K562 (cell line): ENCODE results near the gene CCNY. TPM values are rescaled to one million over a fixed set of nuclear protein-coding genes. Genes with fewer than 3 reads are reported as not detected.

Source experiments
- ATAC-seq: fragments of 200-7000 bp; cut with Tn5 transposase; 3 replicates; pipeline ENCODE4 v1.9.1; 2020; ENCODE audit warnings: moderate library complexity
- BruUV-seq: library from RNA; stranded (reverse); fragments of 400-500 nt; replicated peaks from 2 replicates; lab custom pipeline; 2021; lab: Mats Ljungman, UMichigan
- CTCF ChIA-PET: fragments of 300-600 bp; formaldehyde crosslinking; extraction: SDS; loops from one replicate; lab custom pipeline; 2021; ENCODE audit warnings: low intra/inter-chr PET ratio; lab: Yijun Ruan, JAX
- POLR2A ChIA-PET: fragments of 300-600, 350-650 bp; sonication (Branson Sonifier 250); formaldehyde crosslinking; extraction: SDS; loops from one replicate; lab custom pipeline; 2021; ENCODE audit warnings: antibody characterized with exemption, inconsistent platforms; lab: Yijun Ruan, JAX
- DNase-seq, 4 experiments: peaks; one replicate each; pipeline versions ENCODE4 v3.0.0 to v3.0.0-alpha.2; 2011 to 2018; ENCODE audit warnings: low spot score in 3 of 4, mixed read lengths in 3 of 4; ENCODE audit errors: extremely low read depth in 1 of 4
- FAIRE-seq: peaks from 2 replicates; lab custom pipeline; 2011; peaks lifted over from hg19 to GRCh38; lab: Jason Lieb, UNC
- H2AFZ ChIP-seq: 2 replicates; pipeline ENCODE4 v1.6.0; 2011; ENCODE audit warnings: low read depth, low read length, control low read depth, inconsistent platforms
- H3K27ac ChIP-seq: fragments of 200-600 bp; 3 replicates; pipeline ENCODE4 v1.8.0; 2011; ENCODE audit warnings: low read depth, mild to moderate bottlenecking, control low read depth, inconsistent platforms, low read length, moderate library complexity, mixed read lengths; ENCODE audit errors: extremely low read depth
- H3K27me3 ChIP-seq, 2 experiments: fragments of 300-600 bp in 1 of 2; 2 replicates in 1 of 2; 3 replicates in 1 of 2; pipeline versions ENCODE4 v1.6.0 to v1.8.0; 2011; ENCODE audit warnings: inconsistent platforms in 2 of 2, low read length in 2 of 2, mild to moderate bottlenecking in 1 of 2, mixed read lengths in 1 of 2, moderate library complexity in 1 of 2; ENCODE audit not compliant: control insufficient read depth in 2 of 2, insufficient read depth in 2 of 2
- H3K36me3 ChIP-seq: fragments of 300-600 bp; 3 replicates; pipeline ENCODE4 v1.8.0; 2011; ENCODE audit warnings: mild to moderate bottlenecking, low read length, inconsistent platforms; ENCODE audit not compliant: control insufficient read depth, insufficient read depth
- H3K4me1 ChIP-seq, 2 experiments: fragments of 200-600 bp in 1 of 2; replicated peaks in 1 of 2; 2 replicates in 1 of 2; 3 replicates in 1 of 2; pipeline versions ENCODE4 v1.5.1 to v1.8.0; 2011; ENCODE audit warnings: inconsistent platforms in 2 of 2, low read length in 2 of 2, mild to moderate bottlenecking in 1 of 2, mixed read lengths in 1 of 2, moderate library complexity in 1 of 2; ENCODE audit not compliant: control insufficient read depth in 2 of 2, insufficient read depth in 2 of 2
- H3K4me2 ChIP-seq: 2 replicates; pipeline ENCODE4 v1.6.1; 2011; ENCODE audit warnings: low read length, control low read depth, inconsistent platforms, mixed read lengths; ENCODE audit not compliant: insufficient read depth
- H3K4me3 ChIP-seq: fragments of 200-600 bp; sonication (generic), shearing (Covaris generic); 2 replicates; pipeline ENCODE4 v1.5.1; 2016; ENCODE audit warnings: control low read depth, inconsistent platforms
- H3K79me2 ChIP-seq: fragments of 200-600 bp; 3 replicates; pipeline ENCODE4 v1.8.0; 2011; ENCODE audit warnings: low read length, inconsistent platforms; ENCODE audit not compliant: control insufficient read depth, insufficient read depth
- H3K9ac ChIP-seq, 2 experiments: 2 replicates each; pipeline versions ENCODE4 v1.6.0 to v1.6.1; 2011; ENCODE audit warnings: low read depth in 2 of 2, low read length in 2 of 2, control low read depth in 1 of 2, inconsistent platforms in 1 of 2, mild to moderate bottlenecking in 1 of 2, mixed read lengths in 1 of 2; ENCODE audit not compliant: insufficient read depth in 1 of 2
- H3K9me1 ChIP-seq: one replicate; pipeline ENCODE4 v1.6.0; 2011; ENCODE audit warnings: inconsistent platforms, mild to moderate bottlenecking, low read length, moderate library complexity; ENCODE audit not compliant: control insufficient read depth, insufficient read depth
- H3K9me3 ChIP-seq: replicated peaks from 2 replicates; pipeline ENCODE4 v1.5.1; 2011; ENCODE audit warnings: low read depth, low read length, inconsistent platforms; ENCODE audit not compliant: control insufficient read depth, insufficient read depth
- H4K20me1 ChIP-seq: replicated peaks from 2 replicates; pipeline ENCODE4 v1.6.1; 2011; ENCODE audit warnings: low read length, inconsistent platforms, mixed read lengths; ENCODE audit not compliant: control insufficient read depth, insufficient read depth
- CAMTA2 ChIP-seq: fragments of 250-450 bp; sonication (Bioruptor Pico); conservative IDR thresholded peaks from 2 replicates; pipeline ENCODE4 v1.5.1; 2022
- ELF1 ChIP-seq: fragments of 200-800 bp; sonication (Bioruptor generic); IDR thresholded peaks from 2 replicates; pipeline ENCODE4 v1.6.1; 2016; ENCODE audit warnings: missing genetic modification characterization, missing compliant biosample characterization
- HDAC3 ChIP-seq: fragments of 450-650 bp; IDR thresholded peaks from 2 replicates; pipeline ENCODE4 v1.6.1; 2018; ENCODE audit warnings: borderline replicate concordance, mild to moderate bottlenecking, moderate library complexity; ENCODE audit not compliant: partially characterized antibody
- JUNB ChIP-seq: fragments of 450-650 bp; formaldehyde crosslinking; conservative IDR thresholded peaks from 2 replicates; pipeline ENCODE4 v1.4.0; 2020; ENCODE audit warnings: mild to moderate bottlenecking
- NR0B1 ChIP-seq: fragments of 450-650 bp; IDR thresholded peaks from one replicate; pipeline ENCODE4 v1.6.1; 2018; ENCODE audit warnings: mild to moderate bottlenecking, moderate library complexity; ENCODE audit not compliant: partially characterized antibody
- ZNF175 ChIP-seq: fragments of 200-800 bp; sonication (Bioruptor generic); IDR thresholded peaks from 2 replicates; pipeline ENCODE4 v1.6.1; 2016; ENCODE audit warnings: low read depth, mild to moderate bottlenecking, missing genetic modification characterization, missing compliant biosample characterization
- ZNF780A ChIP-seq: fragments of 250-450 bp; sonication (Bioruptor Pico); IDR thresholded peaks from 2 replicates; pipeline ENCODE4 v1.5.0; 2021; ENCODE audit warnings: mild to moderate bottlenecking
- WGBS: fragments of 100-300 bp; shearing (Covaris generic); methylation state at CpG from one replicate; pipeline ENCODE4 v1.1.6; 2016; ENCODE audit warnings: low coverage, mixed read lengths; ENCODE audit not compliant: insufficient coverage; ENCODE audit errors: missing lambda C conversion rate; 5-methylcytosine and 5-hydroxymethylcytosine counted together
- in situ Hi-C: fragments of 300-500 bp; cut with MboI; formaldehyde crosslinking; loops from 4 replicates; pipeline ENCODE4 v1.15.0; 2018; ENCODE audit warnings: inconsistent platforms, mixed read lengths
- intact Hi-C: fragments of 100-400 bp; cut with micrococcal nuclease; formaldehyde crosslinking; loops from 2 replicates; pipeline ENCODE4 v1.14.2; 2022
- polyA plus RNA-seq, 8 experiments: library from polyadenylated mRNA; depleted of rRNA in 4 of 8; stranded (reverse) in 5 of 8; unstranded in 3 of 8; fragments of >200 nt; fragmentation: Nextera tagmentation in 2 of 8; fragmentation: Illumina TruSeq in 1 of 8; extraction: Ambion mirVana in 2 of 8; extraction: Trizol in 1 of 8; gene quantifications; 2 replicates each; pipeline versions ENCODE4 v1.2.1 to v1.2.3, GENCODE V29; 2011 to 2014; ENCODE audit warnings: inconsistent platforms in 1 of 8, missing spikeins in 1 of 8
- total RNA-seq, 7 experiments: library from RNA; depleted of rRNA in 6 of 7; stranded (reverse); fragments of >200 nt in 6 of 7; fragmentation: Illumina TruSeq in 2 of 7; extraction: Trizol in 2 of 7; gene quantifications; 2 replicates each; pipeline versions ENCODE4 v1.2.1 to v1.2.3, GENCODE V29; 2011 to 2021; ENCODE audit warnings: low replicate concordance in 1 of 7
- TF ChIP-seq, protein P1 (sequence below): sonication (generic); formaldehyde crosslinking; IDR thresholded peaks from 2 replicates; pipeline ENCODE4 v1.8.0; 2022; ENCODE audit warnings: mild to moderate bottlenecking, missing genetic modification reagents

CCNY gene
- total and polyA plus RNA-seq, 9 of the 15 experiments (the other 6 are each of a cell fraction or from before 2014, with no cell fraction given), result 8.4 to 109 (median 38.6) TPM

GRCh38 chr10:35558276-35558675 is 222.0 kb downstream of the CCNY start:
- no peaks in the 10 kb centered on the region for H4K20me1 ChIP-seq
- TF ChIP-seq, protein P1, sequence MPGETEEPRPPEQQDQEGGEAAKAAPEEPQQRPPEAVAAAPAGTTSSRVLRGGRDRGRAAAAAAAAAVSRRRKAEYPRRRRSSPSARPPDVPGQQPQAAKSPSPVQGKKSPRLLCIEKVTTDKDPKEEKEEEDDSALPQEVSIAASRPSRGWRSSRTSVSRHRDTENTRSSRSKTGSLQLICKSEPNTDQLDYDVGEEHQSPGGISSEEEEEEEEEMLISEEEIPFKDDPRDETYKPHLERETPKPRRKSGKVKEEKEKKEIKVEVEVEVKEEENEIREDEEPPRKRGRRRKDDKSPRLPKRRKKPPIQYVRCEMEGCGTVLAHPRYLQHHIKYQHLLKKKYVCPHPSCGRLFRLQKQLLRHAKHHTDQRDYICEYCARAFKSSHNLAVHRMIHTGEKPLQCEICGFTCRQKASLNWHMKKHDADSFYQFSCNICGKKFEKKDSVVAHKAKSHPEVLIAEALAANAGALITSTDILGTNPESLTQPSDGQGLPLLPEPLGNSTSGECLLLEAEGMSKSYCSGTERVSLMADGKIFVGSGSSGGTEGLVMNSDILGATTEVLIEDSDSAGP, result no peak
- no peak for TF ChIP-seq CAMTA2
- TF ChIP-seq NR0B1, result no peak
- TF ChIP-seq HDAC3, result no peak
- no peak for TF ChIP-seq JUNB (CRISPR knock-in tag)
- TF ChIP-seq ZNF175 (CRISPR knock-in tag), result no peak
- no peak for TF ChIP-seq ELF1 (tag)
- TF ChIP-seq ZNF780A (CRISPR knock-in tag), result no peak
- H3K36me3 ChIP-seq, result peaks cover 34% of the 10 kb centered on the region
- H3K4me1 ChIP-seq, result peaks cover 0 to 2% of the 10 kb centered on the region in 2 experiments; a peak in 1 of 5 replicates
- no peak overlapping the region for H3K4me3 ChIP-seq
- FAIRE-seq (no peak), DNase-seq (no peak), ATAC-seq (no peak)
- in situ Hi-C loops, result loop anchor here (25.0 kb wide), 1 partner anchor 321 kb away; no protein-coding TSS in a partner anchor
- H3K79me2 ChIP-seq, result peaks cover 2% of the 10 kb centered on the region; the same call in 2 of the 3 replicates
- 100% methylated on average over 1 of the region's 1 CpG for WGBS
- ChIA-PET POLR2A (no interaction called here), CTCF (no interaction called here)
- no peak overlapping the region for H3K4me2 ChIP-seq
- H3K9me1 ChIP-seq, result no peaks in the 10 kb centered on the region
- H3K27ac ChIP-seq, result no peak overlapping the region
- intact Hi-C loops, result no loop called here
- H3K9ac ChIP-seq, result no peak overlapping the region
- no peaks in the 10 kb centered on the region for H3K9me3 ChIP-seq
- H3K27me3 ChIP-seq, result no peaks in the 10 kb centered on the region
- no peak overlapping the region for H2AFZ ChIP-seq
- BruUV-seq, result no TSS peak
